A673 (cell line): ENCODE data around the gene TBC1D5.

Source experiments
- EZH2 ChIP-seq: fragments of 200-600 bp; sonication (generic); IDR thresholded peaks from 2 replicates; pipeline ENCODE4 v1.6.1; 2017; ENCODE audit warnings: borderline replicate concordance, low read depth, mild to moderate bottlenecking, mixed read lengths, antibody characterized with exemption, low read length; ENCODE audit not compliant: poor library complexity, severe bottlenecking
- TF ChIP-seq, protein P1 (sequence below): fragments of 300-800, 200-600 bp; sonication (generic); conservative IDR thresholded peaks from 2 replicates; pipeline ENCODE4 v1.5.1; 2017; ENCODE audit warnings: low read depth, mild to moderate bottlenecking, antibody characterized with exemption, low read length, moderate library complexity, mixed read lengths

DNA sequence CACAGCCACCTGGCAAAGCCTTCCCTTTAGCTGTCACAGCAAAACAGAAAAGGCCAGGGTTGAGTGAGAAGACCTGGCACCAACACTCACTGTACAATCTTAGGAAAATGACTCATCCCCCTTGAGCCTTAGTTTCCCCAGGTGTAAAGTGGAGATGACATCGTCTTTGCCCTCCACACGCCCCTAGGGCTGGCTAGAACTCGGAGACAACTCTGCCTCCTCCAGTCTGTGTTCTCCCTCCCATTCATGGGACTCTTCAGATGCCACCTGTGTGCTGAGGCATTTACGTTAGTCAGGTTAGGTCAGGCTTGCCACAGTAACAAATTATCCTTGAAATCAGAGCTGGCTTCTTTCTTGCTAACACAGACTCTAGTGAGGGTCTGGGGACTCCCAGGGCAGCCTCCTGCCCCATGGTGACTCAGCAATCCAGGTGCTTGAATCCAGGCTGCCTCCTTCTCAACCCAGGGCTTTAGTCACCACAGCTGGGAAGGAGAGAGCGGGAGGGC lies 605.1 kb downstream of the TBC1D5 start:
- TF ChIP-seq, protein P1, sequence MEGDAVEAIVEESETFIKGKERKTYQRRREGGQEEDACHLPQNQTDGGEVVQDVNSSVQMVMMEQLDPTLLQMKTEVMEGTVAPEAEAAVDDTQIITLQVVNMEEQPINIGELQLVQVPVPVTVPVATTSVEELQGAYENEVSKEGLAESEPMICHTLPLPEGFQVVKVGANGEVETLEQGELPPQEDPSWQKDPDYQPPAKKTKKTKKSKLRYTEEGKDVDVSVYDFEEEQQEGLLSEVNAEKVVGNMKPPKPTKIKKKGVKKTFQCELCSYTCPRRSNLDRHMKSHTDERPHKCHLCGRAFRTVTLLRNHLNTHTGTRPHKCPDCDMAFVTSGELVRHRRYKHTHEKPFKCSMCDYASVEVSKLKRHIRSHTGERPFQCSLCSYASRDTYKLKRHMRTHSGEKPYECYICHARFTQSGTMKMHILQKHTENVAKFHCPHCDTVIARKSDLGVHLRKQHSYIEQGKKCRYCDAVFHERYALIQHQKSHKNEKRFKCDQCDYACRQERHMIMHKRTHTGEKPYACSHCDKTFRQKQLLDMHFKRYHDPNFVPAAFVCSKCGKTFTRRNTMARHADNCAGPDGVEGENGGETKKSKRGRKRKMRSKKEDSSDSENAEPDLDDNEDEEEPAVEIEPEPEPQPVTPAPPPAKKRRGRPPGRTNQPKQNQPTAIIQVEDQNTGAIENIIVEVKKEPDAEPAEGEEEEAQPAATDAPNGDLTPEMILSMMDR = no peak
- TF ChIP-seq EZH2 = no peak
